ENCODE measurements around the gene FIGN.

- TF ChIP-seq CTCF (IDR thresholded peaks at IDR 0.05; ENCODE audit: extremely low read depth in 1 of 2, insufficient read depth in 1 of 2, low read depth in 1 of 2, low read length in 2 of 2): no peak
- TF ChIP-seq POLR2A (IDR thresholded peaks at IDR 0.05; ENCODE audit: low read depth, low read length): no peak
- TF ChIP-seq EZH2 (IDR thresholded peaks at IDR 0.05; ENCODE audit: borderline replicate concordance, low read depth, low read length, severe bottlenecking): no peak
- no peak for TF ChIP-seq MAX (IDR thresholded peaks at IDR 0.05; ENCODE audit: insufficient read depth, insufficient read length)
- no peak for TF ChIP-seq POLR2AphosphoS5 (IDR thresholded peaks at IDR 0.05; ENCODE audit: insufficient read depth, low read depth, low read length)
- TF ChIP-seq JUN (IDR thresholded peaks at IDR 0.05; ENCODE audit: borderline replicate concordance, insufficient read depth, insufficient read length, low read depth): no peak
- no peak for TF ChIP-seq FOS (IDR thresholded peaks at IDR 0.05; ENCODE audit: borderline replicate concordance, insufficient read depth, low read length)
Observed at GRCh38 chr2:163756588-163756987, 20.8 kb upstream of the FIGN start.
